Fibroblast of the aortic adventitia (primary cell): Measurements from ENCODE around the gene FOXD3. TPM values are rescaled to one million over a fixed set of nuclear protein-coding genes. Genes with fewer than 3 reads are reported as not detected.

Source experiments
- DNase-seq: peaks from one replicate; pipeline ENCODE4 v3.0.0-alpha.2; 2010; ENCODE audit warnings: low read depth
- H3K4me3 ChIP-seq: 2 replicates; pipeline ENCODE4 v1.5.1; 2011; ENCODE audit warnings: low read depth, mild to moderate bottlenecking, control low read depth, low read length, moderate library complexity
- small RNA-seq: library from RNA; depleted of rRNA; stranded (forward); fragments of <200 nt; gene quantifications from one replicate; pipeline ENCODE3, GENCODE V24; 2012
- total RNA-seq: library from RNA; depleted of rRNA; stranded (reverse); fragments of >200 nt; gene quantifications from 2 replicates; pipeline ENCODE4 v1.2.3, GENCODE V29; 2012; ENCODE audit warnings: low replicate concordance
- TF ChIP-seq, protein P1 (sequence below): IDR thresholded peaks from 2 replicates; pipeline ENCODE4 v1.5.1; 2011; ENCODE audit warnings: mild to moderate bottlenecking, low read length, control low read depth, inconsistent platforms; ENCODE audit not compliant: insufficient read depth

Gene FOXD3
- total RNA-seq, 1 donor, result not detected

DNA sequence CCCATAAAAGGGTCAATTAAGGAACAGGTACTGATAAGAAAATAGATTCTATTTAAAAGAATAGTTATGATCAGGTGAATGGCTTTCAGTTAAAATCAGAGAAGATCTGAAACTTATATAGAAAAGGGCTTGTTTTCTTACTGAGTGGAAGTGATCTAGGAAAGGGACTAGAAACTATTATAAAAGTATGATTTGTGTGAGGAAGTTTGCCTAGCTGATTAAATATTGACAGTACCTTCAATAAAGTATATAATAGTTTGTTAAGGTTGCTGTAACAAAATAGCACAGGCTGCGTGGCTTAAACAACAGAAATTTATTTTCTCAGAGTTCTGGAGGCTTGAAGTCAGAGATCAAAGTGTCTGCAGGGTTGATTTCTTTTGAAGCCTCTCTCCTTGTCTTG is 39.7 kb downstream of the FOXD3 start:
- DNase-seq, result no peak
- no peak overlapping the region for H3K4me3 ChIP-seq
- TF ChIP-seq, protein P1, sequence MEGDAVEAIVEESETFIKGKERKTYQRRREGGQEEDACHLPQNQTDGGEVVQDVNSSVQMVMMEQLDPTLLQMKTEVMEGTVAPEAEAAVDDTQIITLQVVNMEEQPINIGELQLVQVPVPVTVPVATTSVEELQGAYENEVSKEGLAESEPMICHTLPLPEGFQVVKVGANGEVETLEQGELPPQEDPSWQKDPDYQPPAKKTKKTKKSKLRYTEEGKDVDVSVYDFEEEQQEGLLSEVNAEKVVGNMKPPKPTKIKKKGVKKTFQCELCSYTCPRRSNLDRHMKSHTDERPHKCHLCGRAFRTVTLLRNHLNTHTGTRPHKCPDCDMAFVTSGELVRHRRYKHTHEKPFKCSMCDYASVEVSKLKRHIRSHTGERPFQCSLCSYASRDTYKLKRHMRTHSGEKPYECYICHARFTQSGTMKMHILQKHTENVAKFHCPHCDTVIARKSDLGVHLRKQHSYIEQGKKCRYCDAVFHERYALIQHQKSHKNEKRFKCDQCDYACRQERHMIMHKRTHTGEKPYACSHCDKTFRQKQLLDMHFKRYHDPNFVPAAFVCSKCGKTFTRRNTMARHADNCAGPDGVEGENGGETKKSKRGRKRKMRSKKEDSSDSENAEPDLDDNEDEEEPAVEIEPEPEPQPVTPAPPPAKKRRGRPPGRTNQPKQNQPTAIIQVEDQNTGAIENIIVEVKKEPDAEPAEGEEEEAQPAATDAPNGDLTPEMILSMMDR, result no peak

DNA sequence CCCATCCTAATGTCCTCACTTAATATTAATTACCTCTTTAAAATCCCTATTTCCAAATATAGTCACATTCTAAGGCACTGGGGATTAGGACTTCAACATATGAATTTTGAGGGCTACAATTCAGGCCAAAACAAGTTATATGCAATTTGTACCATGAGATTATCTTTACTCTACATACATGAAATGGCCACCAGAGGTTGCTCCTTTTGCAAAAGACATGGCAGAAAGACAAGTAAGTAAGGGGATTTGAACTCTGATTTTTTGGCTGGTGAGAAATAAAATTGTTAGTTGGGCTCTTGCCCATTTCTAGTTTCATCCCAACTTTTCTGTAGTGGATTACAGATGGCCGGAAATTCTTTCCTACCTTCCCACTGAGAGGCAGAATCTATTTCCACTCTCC is 40.2 kb downstream of the FOXD3 start:
- H3K4me3 ChIP-seq, result no peak overlapping the region
- TF ChIP-seq, protein P1, result peak; percentile 17
- DNase-seq, result no peak

DNA sequence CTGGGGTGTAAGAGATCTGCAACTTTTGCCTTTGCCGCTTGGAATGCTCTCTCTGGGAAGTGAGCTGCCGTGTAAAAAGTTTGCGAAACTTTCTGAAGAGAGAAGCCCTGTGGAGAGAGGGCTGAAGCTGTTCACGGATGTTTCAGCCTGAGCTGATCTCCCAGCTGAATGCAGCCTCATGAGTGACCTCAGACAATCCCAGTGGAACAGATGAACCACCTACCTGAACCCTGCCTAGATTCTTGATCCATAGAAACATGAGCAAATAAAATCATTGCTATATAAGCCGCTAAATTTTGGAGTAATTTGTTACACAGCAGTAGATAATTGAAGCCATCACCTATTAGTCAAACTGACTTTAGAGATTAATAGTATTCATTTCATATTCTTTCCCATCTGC is 40.6 kb downstream of the FOXD3 start:
- no peak for DNase-seq
- H3K4me3 ChIP-seq, result no peak overlapping the region
- TF ChIP-seq, protein P1, result no peak

DNA sequence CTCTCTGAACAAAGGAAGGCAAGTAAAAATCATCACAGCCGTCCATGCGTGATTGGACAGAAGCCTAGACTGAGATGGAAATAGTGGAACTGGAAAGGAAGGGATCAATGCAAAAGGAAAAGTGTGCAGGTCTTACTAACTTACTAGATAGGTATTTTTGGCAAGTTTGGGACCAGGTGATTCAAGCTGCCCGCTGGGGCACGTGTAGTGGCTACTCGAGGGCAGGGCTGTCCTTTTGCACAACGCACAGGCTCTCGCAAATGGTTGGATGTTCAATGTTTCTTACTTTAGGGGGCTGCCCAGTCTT is 44.5 kb downstream of the FOXD3 start:
- TF ChIP-seq, protein P1, result no peak
- DNase-seq, result no peak
- H3K4me3 ChIP-seq, result peak overlapping the region; percentile 65

DNA sequence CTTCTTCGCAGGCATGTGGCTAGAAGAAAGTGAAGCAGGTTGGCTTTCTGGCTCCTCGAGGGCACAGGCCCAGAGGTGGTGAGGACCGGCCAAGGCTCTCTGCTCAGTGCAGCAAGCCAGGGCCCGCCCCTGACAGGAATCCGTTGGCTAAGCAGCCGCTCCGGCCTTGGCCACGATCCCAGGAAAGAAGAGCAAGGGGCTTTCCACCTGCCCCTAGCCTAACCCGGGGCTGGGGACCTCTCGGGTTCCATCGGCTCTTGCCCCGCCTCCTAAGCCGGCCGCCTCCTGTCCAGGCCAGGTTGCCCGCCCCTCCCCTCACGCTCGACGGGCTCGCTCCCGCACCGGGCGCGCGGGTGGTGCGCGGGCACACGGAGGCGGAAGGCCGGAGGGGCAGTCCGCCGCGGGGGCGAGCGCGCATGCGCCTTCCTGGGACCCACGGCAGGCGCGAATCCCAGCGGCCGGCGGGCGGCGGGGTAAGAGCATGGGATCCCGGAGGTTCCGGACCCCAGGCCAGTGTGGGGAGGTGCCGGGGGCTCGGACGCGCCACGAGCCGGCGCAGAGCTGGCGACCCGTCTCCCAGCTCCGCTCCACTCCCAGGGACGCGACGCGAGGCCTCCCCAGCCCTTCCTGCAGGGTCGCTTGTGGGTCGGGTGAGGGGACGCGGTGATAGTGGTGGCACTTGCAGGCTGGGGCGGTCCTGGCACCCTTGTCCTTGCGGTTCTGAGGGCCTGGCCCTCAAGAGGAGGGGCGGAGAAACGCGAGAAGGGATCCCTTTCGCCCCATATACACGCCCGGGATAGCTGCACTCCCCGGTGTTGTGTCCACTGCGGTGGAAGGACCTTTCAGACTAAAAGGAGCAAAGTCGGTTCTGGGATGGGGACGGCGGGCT is 45.1 kb downstream of the FOXD3 start, which contains the start of gene ALG6:
TSS of gene ALG6 (plus strand) at position 413 of the 889 bp plus-strand sequence. CDS start 3,351 bp downstream, outside the sequence.
- peak within 1 kb of the TSS; percentile 97 for H3K4me3 ChIP-seq
- TF ChIP-seq, protein P1, result no peak
- DNase-seq, result peak; percentile 86

DNA sequence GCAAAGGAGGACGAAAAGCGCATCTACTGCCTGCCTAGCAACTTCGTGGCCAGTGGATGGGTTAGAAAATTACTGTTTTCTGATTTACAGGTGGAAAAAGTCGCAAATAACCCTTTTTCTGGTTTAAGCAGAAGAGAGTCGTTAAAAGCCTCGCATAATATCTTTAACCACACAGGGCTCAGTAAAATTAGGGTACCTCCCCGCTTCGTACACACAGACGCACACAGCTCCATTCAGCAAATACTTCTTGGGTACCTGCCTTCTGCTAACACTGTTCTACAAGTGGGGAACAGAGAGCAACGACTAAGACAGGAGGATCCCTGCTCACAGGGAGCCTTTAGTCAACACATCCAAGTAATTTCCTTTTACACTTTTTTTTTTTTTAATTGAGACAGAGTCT is 45.8 kb downstream of the FOXD3 start:
- H3K4me3 ChIP-seq, result peak overlapping the region; percentile 97
- peak; percentile 17 for DNase-seq
- TF ChIP-seq, protein P1, result no peak

Small RNA genes lying within 50 kb of the gene (small RNA-seq; reads per million reads assigned to genes)
- not detected for gene MIR6068
- gene RF00019, result not detected

Other genes starting within 250 kb of the FOXD3 start
- 3.8 and 15.5 TPM in 2 replicates for gene ALG6, start 45.1 kb downstream of the FOXD3 start, total RNA-seq
- 16.0 and 48.0 TPM in 2 replicates for gene ITGB3BP, start 200.7 kb downstream of the FOXD3 start, total RNA-seq
- 12.1 and 15.7 TPM in 2 replicates for gene EFCAB7, start 201.0 kb downstream of the FOXD3 start, total RNA-seq